Activated CD8-positive, alpha-beta T cell treated with anti-CD3 and anti-CD28 coated beads, Interleukin-2, amount 10 ng/mL, durations not matched to agents 7 days and 5 days (primary cell): ENCODE results near the gene TMEM101. TPM values are rescaled to one million over a fixed set of nuclear protein-coding genes. Genes with fewer than 3 reads are reported as not detected.
"Not testable (repeated sequence)": the region's sequence is repeated elsewhere in the genome, so short reads cannot be mapped to it uniquely, and the experiment has no call there.

Experiments
- ATAC-seq: fragments of 150-1000 bp; cut with Tn5 transposase; one replicate; pipeline ENCODE4 v1.10.0; 2021; ENCODE audit warnings: moderate library complexity
- CTCF ChIA-PET: fragments of 350-600 bp; sonication (Branson Sonifier 250); formaldehyde crosslinking; loops from one replicate; lab custom pipeline; 2021; ENCODE audit warnings: antibody characterized with exemption; lab: Charles Lee
- POLR2A ChIA-PET: fragments of 350-600 bp; sonication (Branson Sonifier 250); formaldehyde crosslinking; loops from one replicate; lab custom pipeline; 2021; ENCODE audit warnings: antibody characterized with exemption; lab: Charles Lee
- DNase-seq: peaks from one replicate; pipeline ENCODE4 v3.0.0-alpha.2; 2020
- H3K27ac Mint-ChIP-seq: one replicate; pipeline ENCODE4 v1.8.0; 2021; ENCODE audit warnings: mild to moderate bottlenecking, mixed read lengths
- H3K27me3 Mint-ChIP-seq: one replicate; pipeline ENCODE4 v1.8.0; 2021; ENCODE audit warnings: low read depth, mixed read lengths
- H3K36me3 Mint-ChIP-seq: one replicate; pipeline ENCODE4 v1.8.0; 2021; ENCODE audit warnings: low read depth, mixed read lengths
- H3K4me1 Mint-ChIP-seq: one replicate; pipeline ENCODE4 v1.8.0; 2021; ENCODE audit warnings: low read depth, mixed read lengths
- H3K4me3 Mint-ChIP-seq: one replicate; pipeline ENCODE4 v1.8.0; 2021; ENCODE audit warnings: mild to moderate bottlenecking, mixed read lengths
- H3K9me3 Mint-ChIP-seq: one replicate; pipeline ENCODE4 v1.8.0; 2022; ENCODE audit warnings: mixed read lengths; ENCODE audit not compliant: insufficient read depth
- total RNA-seq, 2 experiments: library from RNA; stranded (reverse); gene quantifications; one replicate each; pipeline ENCODE4 v1.2.3, GENCODE V29; 2021

TMEM101 gene
- 10 to 100 TPM; 24.3 to 26.0 TPM for total RNA-seq

GRCh38 chr17:44014437-44015172 is at the start of gene TMEM101:
Gene TMEM101, minus strand, starts transcription at chr17:44014963. Its CDS starts 11 bp downstream, at chr17:44014952.
- CTCF ChIA-PET: interaction anchor here (1.0 to 4.6 kb wide), 3 partner anchors 20 to 531 kb away, joined by 3 to 13 read pairs (median 4); partner anchors contain the start of gene DHX8
- POLR2A ChIA-PET: interaction anchor here (0.6 to 1.5 kb wide), 4 partner anchors 30 to 120 kb away, joined by 3 to 5 read pairs (median 4); partner anchors contain the start of gene HDAC5

DNA sequence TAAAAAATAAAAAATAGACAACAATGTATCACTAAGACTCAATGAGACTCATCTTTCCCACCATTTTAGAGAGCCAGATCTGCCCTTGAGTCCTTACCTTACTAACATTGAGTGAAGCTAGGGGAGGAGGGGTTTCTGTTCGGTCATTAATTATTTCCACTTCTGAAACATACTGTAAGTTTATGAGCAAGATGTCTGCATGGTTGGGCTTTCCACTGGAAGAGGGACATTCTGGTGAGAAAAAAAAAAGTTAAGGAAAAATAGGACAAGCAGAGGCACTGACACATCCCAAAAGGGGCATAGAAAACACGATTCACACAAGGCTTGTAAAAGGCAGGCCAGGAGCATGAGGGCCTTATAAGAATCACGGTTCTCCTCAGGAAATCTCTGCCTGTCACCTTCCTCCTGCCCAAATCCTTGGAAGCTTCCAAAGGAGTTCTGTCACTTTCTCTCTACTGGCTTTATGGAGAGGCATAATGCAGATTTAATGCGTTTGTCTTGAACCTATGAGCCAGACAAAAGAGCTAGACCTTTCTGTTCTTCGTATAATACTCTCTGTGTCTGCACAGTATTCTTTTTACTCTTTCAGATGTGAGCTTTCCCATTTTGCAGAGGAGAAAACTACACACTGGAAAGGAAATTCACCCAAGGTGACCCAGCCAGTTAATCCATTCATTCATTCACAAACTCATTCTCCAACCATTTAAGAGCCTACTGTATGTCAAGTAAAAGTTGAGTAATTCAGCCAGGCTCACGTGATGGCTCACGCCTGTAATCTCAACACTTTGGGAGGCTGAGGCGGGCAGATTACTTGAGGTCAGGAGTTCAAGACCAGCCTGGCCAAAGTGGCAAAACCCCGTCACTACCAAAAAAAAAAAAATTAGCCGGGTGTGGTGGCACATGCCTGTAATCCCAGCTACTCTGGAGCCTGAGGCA is 49.2 kb upstream of the TMEM101 start:
- Mint-ChIP-seq H3K27me3 (no peaks in the 10 kb centered on the region), H3K4me1 (peaks cover 48% of the 10 kb centered on the region), H3K36me3 (peaks cover 44% of the 10 kb centered on the region), H3K9me3 (no peaks in the 10 kb centered on the region), H3K4me3 (peak overlapping the region; percentile 23), H3K27ac (peak overlapping the region; percentile 19)
- no peak for ATAC-seq
- CTCF ChIA-PET: interaction anchor here (1.0 to 1.2 kb wide), 2 partner anchors 10 to 23 kb away, joined by 3 to 5 read pairs; no protein-coding TSS in a partner anchor
- POLR2A ChIA-PET: no interaction called here
- DNase-seq: no peak

More at GRCh38 chr17:44014437-44015172, at the start of gene TMEM101:
- peak; percentile 98 for ATAC-seq
- Mint-ChIP-seq H3K27me3 (no peaks in the 10 kb centered on the region), H3K4me1 (peaks cover 23% of the 10 kb centered on the region), H3K27ac (peak within 1 kb of the TSS; percentile 98), H3K36me3 (peaks cover 11% of the 10 kb centered on the region), H3K9me3 (no peaks in the 10 kb centered on the region), H3K4me3 (peak within 1 kb of the TSS; percentile 100)
- peak; percentile 94 for DNase-seq

DNA sequence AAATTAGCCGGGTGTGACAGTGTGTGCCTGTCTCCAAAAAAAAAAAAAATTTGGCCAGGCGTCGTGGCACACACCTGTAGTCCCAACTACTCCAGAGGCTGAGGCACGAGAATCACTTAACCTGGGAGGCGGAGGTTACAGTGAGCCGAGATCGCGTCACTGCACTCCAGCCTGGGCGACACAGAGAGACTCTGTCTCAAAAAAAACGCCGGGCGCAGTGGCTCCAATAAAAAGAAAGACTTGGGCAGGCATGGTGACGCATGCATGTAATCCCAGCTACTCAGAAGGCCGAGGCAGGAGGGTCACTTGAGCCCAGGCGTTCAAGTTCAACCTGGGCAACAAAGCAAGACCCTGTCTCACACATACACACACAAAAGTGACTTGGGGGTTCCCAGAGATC is 48.1 kb upstream of the TMEM101 start:
- Mint-ChIP-seq H3K27ac (no peak overlapping the region), H3K4me3 (no peak overlapping the region), H3K27me3 (no peaks in the 10 kb centered on the region), H3K36me3 (peaks cover 50% of the 10 kb centered on the region), H3K9me3 (no peaks in the 10 kb centered on the region), H3K4me1 (peaks cover 51% of the 10 kb centered on the region)
- CTCF ChIA-PET: interaction anchor here (1.0 kb wide), 1 partner anchor 11 kb away, joined by 3 read pairs; no protein-coding TSS in a partner anchor
- ATAC-seq (no peak), DNase-seq (no peak)
- POLR2A ChIA-PET: no interaction called here

GRCh38 chr17:44061446-44061845 is 46.7 kb upstream of the TMEM101 start:
- Mint-ChIP-seq H3K27me3 (no peaks in the 10 kb centered on the region), H3K4me3 (no peak overlapping the region), H3K9me3 (no peaks in the 10 kb centered on the region), H3K4me1 (peaks cover 41% of the 10 kb centered on the region), H3K27ac (no peak overlapping the region), H3K36me3 (peaks cover 50% of the 10 kb centered on the region)
- ChIA-PET POLR2A (no interaction called here), CTCF (interaction anchor here (0.9 to 1.1 kb wide), 2 partner anchors 118 to 284 kb away, joined by 3 read pairs; no protein-coding TSS in a partner anchor)
- no peak for DNase-seq
- ATAC-seq: no peak

DNA sequence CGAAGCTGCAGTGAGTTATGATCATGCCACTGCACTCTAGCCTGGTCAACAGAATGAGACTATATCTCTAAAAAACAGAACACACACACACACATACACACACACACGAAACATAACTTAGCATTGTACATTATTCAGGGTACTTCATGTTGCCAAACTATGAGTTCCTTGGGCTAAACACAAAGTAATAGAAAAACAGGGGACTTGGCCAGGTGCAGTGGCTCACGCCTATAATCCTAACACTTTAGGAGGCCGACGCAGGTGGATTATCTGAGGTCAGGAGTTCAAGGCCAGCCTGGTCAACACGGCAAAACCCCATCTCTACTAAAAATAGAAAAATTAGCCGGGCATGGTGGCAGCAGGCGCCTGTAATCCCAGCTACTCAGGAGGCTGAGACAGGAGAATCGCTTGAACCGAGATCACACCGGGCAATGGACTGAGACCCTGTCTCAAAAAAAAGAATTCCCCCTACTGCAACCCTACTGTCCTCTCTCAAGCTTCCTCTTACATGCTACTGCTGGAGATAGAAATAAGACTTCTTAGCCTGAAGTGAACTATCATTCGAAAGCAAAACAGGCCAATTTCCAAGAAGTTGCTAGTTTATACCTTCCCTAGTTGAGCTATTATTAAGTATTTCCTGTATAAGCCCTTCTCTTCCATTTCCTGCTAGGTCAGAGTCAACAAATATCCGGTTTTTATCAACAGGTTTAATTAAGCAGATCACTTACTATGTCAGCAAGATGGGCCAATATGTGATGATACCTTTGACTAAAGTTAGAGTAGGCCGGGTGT is 44.5 kb upstream of the TMEM101 start:
- CTCF ChIA-PET: no interaction called here
- no peaks in the 10 kb centered on the region for H3K27me3 Mint-ChIP-seq
- peaks cover 35% of the 10 kb centered on the region for H3K4me1 Mint-ChIP-seq
- H3K36me3 Mint-ChIP-seq: peaks cover 47% of the 10 kb centered on the region
- DNase-seq (no peak), ATAC-seq (no peak)
- POLR2A ChIA-PET: no interaction called here
- no peak overlapping the region for H3K4me3 Mint-ChIP-seq
- H3K27ac Mint-ChIP-seq: peak overlapping the region; percentile 3
- H3K9me3 Mint-ChIP-seq: no peaks in the 10 kb centered on the region

GRCh38 chr17:44053125-44053872 is 38.5 kb upstream of the TMEM101 start:
- no peak for ATAC-seq
- peaks cover 29% of the 10 kb centered on the region for H3K36me3 Mint-ChIP-seq
- no peak overlapping the region for H3K27ac Mint-ChIP-seq
- DNase-seq: no peak
- no peaks in the 10 kb centered on the region for H3K4me1 Mint-ChIP-seq
- H3K27me3 Mint-ChIP-seq: no peaks in the 10 kb centered on the region
- POLR2A ChIA-PET: no interaction called here
- CTCF ChIA-PET: interaction anchor here (2.0 kb wide), 1 partner anchor 12 kb away, joined by 6 read pairs; no protein-coding TSS in a partner anchor
- no peak overlapping the region for H3K4me3 Mint-ChIP-seq
- H3K9me3 Mint-ChIP-seq: no peaks in the 10 kb centered on the region

- Mint-ChIP-seq H3K9me3 (no peaks in the 10 kb centered on the region), H3K27ac (no peak overlapping the region), H3K4me3 (no peak overlapping the region), H3K36me3 (peaks cover 29% of the 10 kb centered on the region), H3K27me3 (no peaks in the 10 kb centered on the region), H3K4me1 (no peaks in the 10 kb centered on the region)
- no peak for ATAC-seq
- POLR2A ChIA-PET: no interaction called here
- no peak for DNase-seq
- CTCF ChIA-PET: no interaction called here
These were observed 34.7 kb upstream of the TMEM101 start for GRCh38 chr17:44049294-44050060.

DNA sequence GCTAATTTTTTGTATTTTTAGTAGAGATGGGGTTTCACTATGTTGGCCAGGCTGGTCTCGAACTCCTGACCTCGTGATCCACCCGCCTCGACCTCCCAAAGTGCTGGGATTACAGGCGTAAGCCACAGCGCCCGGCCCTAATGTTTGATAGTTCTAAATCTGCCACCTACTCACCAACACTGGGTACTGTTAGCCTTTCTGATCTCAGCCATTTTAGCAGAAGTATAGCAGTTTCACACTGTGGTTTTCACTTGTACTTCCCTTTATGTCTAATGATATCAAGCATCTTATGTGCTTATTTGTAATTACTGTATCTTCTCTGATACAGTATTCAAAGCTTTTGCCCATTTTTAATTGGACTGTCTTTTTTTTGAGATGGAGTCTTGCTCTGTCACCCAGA is 32.1 kb upstream of the TMEM101 start:
- ATAC-seq, DNase-seq, POLR2A ChIA-PET, H3K27me3 Mint-ChIP-seq, CTCF ChIA-PET, H3K9me3 Mint-ChIP-seq, H3K27ac Mint-ChIP-seq, H3K4me1 Mint-ChIP-seq, H3K4me3 Mint-ChIP-seq: not testable (repeated sequence)
- peaks cover 14% of the 10 kb centered on the region for H3K36me3 Mint-ChIP-seq

DNA sequence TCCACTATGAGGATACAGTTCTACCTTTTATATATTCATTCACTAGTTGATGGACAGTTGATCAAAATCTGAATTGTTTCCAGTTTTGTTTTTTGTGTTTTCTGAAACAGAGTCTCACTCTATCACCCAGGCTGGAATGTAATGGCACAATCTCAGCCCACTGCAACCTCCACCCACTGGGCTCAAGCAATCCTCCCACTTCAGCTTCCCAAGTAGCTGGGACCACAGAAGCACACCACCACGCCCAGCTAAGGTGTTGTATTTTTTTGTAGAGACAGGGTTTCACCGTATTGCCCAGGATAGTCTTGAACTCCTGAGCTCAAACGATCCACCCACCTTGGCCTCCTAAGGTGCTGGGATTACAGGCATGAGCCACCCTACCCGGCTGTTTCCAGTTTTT is 30.7 kb upstream of the TMEM101 start:
- Mint-ChIP-seq H3K27ac (no peak overlapping the region), H3K4me3 (no peak overlapping the region), H3K4me1 (peaks cover 7% of the 10 kb centered on the region), H3K36me3 (peaks cover 20% of the 10 kb centered on the region), H3K27me3 (no peaks in the 10 kb centered on the region), H3K9me3 (no peaks in the 10 kb centered on the region)
- no peak for ATAC-seq
- ChIA-PET CTCF (no interaction called here), POLR2A (interaction anchor here (1.8 kb wide), 1 partner anchor 21 kb away, joined by 7 read pairs; the partner anchor contains the start of gene LSM12)
- no peak for DNase-seq

GRCh38 chr17:44044071-44044470 is 29.3 kb upstream of the TMEM101 start:
- ChIA-PET POLR2A (interaction anchor here (1.0 to 1.8 kb wide), 2 partner anchors 23 to 29 kb away, joined by 4 to 7 read pairs; partner anchors contain the start of genes LSM12 and TMEM101), CTCF (interaction anchor here (0.7 to 6.2 kb wide), 9 partner anchors 10 to 804 kb away, joined by 3 to 102 read pairs (median 4); partner anchors contain the start of genes HIGD1B and PPY)
- Mint-ChIP-seq H3K4me1 (peaks cover 17% of the 10 kb centered on the region), H3K36me3 (peaks cover 25% of the 10 kb centered on the region), H3K27me3 (no peaks in the 10 kb centered on the region), H3K9me3 (no peaks in the 10 kb centered on the region), H3K27ac (no peak overlapping the region), H3K4me3 (no peak overlapping the region)
- DNase-seq: no peak
- no peak for ATAC-seq
